Measurements from ENCODE around the gene TRIM27. TPM values are rescaled to one million over a fixed set of nuclear protein-coding genes. Genes with fewer than 3 reads are reported as not detected.

The TRIM27 gene
- polyA plus RNA-seq, 1 donor from 2014 or later, result 79.7 TPM

DNA sequence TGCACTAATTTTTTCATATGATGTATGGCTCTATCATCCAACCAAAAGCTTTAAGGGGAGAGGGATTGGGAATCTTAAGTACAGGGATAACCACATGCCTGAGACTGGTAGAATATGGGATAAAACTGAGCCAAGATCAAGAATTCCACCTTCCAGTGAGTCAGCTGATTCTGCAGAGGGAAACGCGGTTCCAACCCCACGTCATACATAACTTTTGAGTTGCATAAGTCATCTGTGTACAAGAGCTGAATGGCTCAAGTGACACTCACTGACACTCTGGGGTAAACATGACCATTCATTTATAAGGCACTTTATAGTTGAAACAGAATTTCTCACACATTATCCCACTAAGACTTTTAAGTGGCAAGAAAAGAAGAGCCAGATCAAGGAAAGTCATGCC lies 16.4 kb downstream of the TRIM27 start:
- no peaks in the 10 kb centered on the region for H3K9me2 ChIP-seq (ENCODE audit: insufficient read depth, low read length)
- peaks cover 8% of the 10 kb centered on the region for H3K36me3 ChIP-seq (ENCODE audit: insufficient read depth, low read length)
- H3F3A ChIP-seq (ENCODE audit: insufficient read depth, low read length, poor library complexity, severe bottlenecking), result no peaks in the 10 kb centered on the region

DNA sequence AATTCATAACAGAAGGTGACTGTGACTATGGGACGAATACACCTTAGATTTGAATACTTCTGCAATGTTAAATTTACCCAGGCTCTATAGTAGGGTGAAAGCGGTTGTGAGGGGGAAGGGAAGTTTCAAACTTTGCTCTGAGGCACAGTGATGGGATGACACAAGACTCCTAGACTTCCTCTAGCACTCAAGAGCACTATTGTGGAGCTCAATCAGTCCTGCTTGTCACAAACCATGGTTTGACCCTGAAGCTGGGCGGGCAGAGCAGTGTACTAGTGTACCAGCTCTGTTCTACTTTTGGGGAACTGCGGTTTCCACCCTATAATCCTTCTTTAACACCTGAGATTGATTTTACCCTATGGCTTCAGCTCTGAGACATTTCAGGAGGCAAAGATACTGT lies 17.1 kb downstream of the TRIM27 start:
- no peaks in the 10 kb centered on the region for H3K79me2 ChIP-seq (replicated peaks; ENCODE audit: insufficient read depth, low read length)
- no peak overlapping the region for H3K4me3 ChIP-seq (ENCODE audit: low read length)
- H2AFZ ChIP-seq (ENCODE audit: low read depth, low read length), result no peak overlapping the region
- no peak overlapping the region for H3K27ac ChIP-seq (ENCODE audit: low read length)
- H3K9me2 ChIP-seq (ENCODE audit: insufficient read depth, low read length), result no peaks in the 10 kb centered on the region
- no peaks in the 10 kb centered on the region for H3K9me3 ChIP-seq (ENCODE audit: low read length)
- H3F3A ChIP-seq (ENCODE audit: insufficient read depth, low read length, poor library complexity, severe bottlenecking), result no peaks in the 10 kb centered on the region
- no peaks in the 10 kb centered on the region for H4K20me1 ChIP-seq (ENCODE audit: insufficient read depth)
- TF ChIP-seq RAD21 (conservative IDR thresholded peaks at IDR 0.05), result no peak
- no peak for TF ChIP-seq POLR2AphosphoS5 (IDR thresholded peaks at IDR 0.05)
- no peak for TF ChIP-seq EZH2 (IDR thresholded peaks at IDR 0.05; ENCODE audit: borderline replicate concordance, insufficient read depth, low read length, poor library complexity, severe bottlenecking)
- no peak for TF ChIP-seq SMC3 (conservative IDR thresholded peaks at IDR 0.05; ENCODE audit: poor library complexity)
- TF ChIP-seq, protein P1, sequence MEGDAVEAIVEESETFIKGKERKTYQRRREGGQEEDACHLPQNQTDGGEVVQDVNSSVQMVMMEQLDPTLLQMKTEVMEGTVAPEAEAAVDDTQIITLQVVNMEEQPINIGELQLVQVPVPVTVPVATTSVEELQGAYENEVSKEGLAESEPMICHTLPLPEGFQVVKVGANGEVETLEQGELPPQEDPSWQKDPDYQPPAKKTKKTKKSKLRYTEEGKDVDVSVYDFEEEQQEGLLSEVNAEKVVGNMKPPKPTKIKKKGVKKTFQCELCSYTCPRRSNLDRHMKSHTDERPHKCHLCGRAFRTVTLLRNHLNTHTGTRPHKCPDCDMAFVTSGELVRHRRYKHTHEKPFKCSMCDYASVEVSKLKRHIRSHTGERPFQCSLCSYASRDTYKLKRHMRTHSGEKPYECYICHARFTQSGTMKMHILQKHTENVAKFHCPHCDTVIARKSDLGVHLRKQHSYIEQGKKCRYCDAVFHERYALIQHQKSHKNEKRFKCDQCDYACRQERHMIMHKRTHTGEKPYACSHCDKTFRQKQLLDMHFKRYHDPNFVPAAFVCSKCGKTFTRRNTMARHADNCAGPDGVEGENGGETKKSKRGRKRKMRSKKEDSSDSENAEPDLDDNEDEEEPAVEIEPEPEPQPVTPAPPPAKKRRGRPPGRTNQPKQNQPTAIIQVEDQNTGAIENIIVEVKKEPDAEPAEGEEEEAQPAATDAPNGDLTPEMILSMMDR (IDR thresholded peaks at IDR 0.05; ENCODE audit: poor library complexity, severe bottlenecking), result no peak
- TF ChIP-seq, protein P2, sequence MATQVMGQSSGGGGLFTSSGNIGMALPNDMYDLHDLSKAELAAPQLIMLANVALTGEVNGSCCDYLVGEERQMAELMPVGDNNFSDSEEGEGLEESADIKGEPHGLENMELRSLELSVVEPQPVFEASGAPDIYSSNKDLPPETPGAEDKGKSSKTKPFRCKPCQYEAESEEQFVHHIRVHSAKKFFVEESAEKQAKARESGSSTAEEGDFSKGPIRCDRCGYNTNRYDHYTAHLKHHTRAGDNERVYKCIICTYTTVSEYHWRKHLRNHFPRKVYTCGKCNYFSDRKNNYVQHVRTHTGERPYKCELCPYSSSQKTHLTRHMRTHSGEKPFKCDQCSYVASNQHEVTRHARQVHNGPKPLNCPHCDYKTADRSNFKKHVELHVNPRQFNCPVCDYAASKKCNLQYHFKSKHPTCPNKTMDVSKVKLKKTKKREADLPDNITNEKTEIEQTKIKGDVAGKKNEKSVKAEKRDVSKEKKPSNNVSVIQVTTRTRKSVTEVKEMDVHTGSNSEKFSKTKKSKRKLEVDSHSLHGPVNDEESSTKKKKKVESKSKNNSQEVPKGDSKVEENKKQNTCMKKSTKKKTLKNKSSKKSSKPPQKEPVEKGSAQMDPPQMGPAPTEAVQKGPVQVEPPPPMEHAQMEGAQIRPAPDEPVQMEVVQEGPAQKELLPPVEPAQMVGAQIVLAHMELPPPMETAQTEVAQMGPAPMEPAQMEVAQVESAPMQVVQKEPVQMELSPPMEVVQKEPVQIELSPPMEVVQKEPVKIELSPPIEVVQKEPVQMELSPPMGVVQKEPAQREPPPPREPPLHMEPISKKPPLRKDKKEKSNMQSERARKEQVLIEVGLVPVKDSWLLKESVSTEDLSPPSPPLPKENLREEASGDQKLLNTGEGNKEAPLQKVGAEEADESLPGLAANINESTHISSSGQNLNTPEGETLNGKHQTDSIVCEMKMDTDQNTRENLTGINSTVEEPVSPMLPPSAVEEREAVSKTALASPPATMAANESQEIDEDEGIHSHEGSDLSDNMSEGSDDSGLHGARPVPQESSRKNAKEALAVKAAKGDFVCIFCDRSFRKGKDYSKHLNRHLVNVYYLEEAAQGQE (IDR thresholded peaks at IDR 0.05; ENCODE audit: borderline replicate concordance), result no peak
- no peak for TF ChIP-seq MXI1 (conservative IDR thresholded peaks at IDR 0.05; ENCODE audit: poor library complexity, severe bottlenecking)
- TF ChIP-seq TAF1 (IDR thresholded peaks at IDR 0.05; ENCODE audit: low read depth), result no peak
- no peak for TF ChIP-seq EP300 (conservative IDR thresholded peaks at IDR 0.05; ENCODE audit: poor library complexity, severe bottlenecking)
- H3K27me3 ChIP-seq (ENCODE audit: insufficient read depth, low read depth, low read length), result no peaks in the 10 kb centered on the region
- no peak overlapping the region for H3K9ac ChIP-seq (ENCODE audit: low read length)
- peaks cover 8% of the 10 kb centered on the region for H3K36me3 ChIP-seq (ENCODE audit: insufficient read depth, low read length)
- H3K4me2 ChIP-seq (ENCODE audit: low read length), result no peak overlapping the region

More for the DNA sequence above, 16.4 kb downstream of the TRIM27 start:
- Histone ChIP-seq H3K27ac (ENCODE audit: low read length) (no peak overlapping the region), H3K4me3 (ENCODE audit: low read length) (no peak overlapping the region), H3K9ac (ENCODE audit: low read length) (no peak overlapping the region), H2AFZ (ENCODE audit: low read depth, low read length) (no peak overlapping the region), H3K4me2 (ENCODE audit: low read length) (no peak overlapping the region), H3K9me3 (ENCODE audit: low read length) (no peaks in the 10 kb centered on the region), H4K20me1 (ENCODE audit: insufficient read depth) (no peaks in the 10 kb centered on the region), H3K79me2 (replicated peaks; ENCODE audit: insufficient read depth, low read length) (no peaks in the 10 kb centered on the region), H3K27me3 (ENCODE audit: insufficient read depth, low read depth, low read length) (no peaks in the 10 kb centered on the region)
- TF ChIP-seq EP300 (conservative IDR thresholded peaks at IDR 0.05; ENCODE audit: poor library complexity, severe bottlenecking), result no peak
- TF ChIP-seq TAF1 (IDR thresholded peaks at IDR 0.05; ENCODE audit: low read depth), result no peak
- TF ChIP-seq SMC3 (conservative IDR thresholded peaks at IDR 0.05; ENCODE audit: poor library complexity), result no peak
- TF ChIP-seq, protein P1 (IDR thresholded peaks at IDR 0.05; ENCODE audit: poor library complexity, severe bottlenecking), result no peak
- TF ChIP-seq POLR2AphosphoS5 (IDR thresholded peaks at IDR 0.05), result no peak
- TF ChIP-seq RAD21 (conservative IDR thresholded peaks at IDR 0.05), result no peak
- TF ChIP-seq, protein P2 (IDR thresholded peaks at IDR 0.05; ENCODE audit: borderline replicate concordance), result no peak
- no peak for TF ChIP-seq MXI1 (conservative IDR thresholded peaks at IDR 0.05; ENCODE audit: poor library complexity, severe bottlenecking)
- no peak for TF ChIP-seq EZH2 (IDR thresholded peaks at IDR 0.05; ENCODE audit: borderline replicate concordance, insufficient read depth, low read length, poor library complexity, severe bottlenecking)
